PFSK-1 (cell line): ENCODE measurements around the gene KRT9.

Experiments
- FOXP2 ChIP-seq: optimal IDR thresholded peaks from 2 replicates; pipeline ENCODE3; 2011; ENCODE audit warnings: borderline replicate concordance, control low read depth, inconsistent platforms; ENCODE audit not compliant: insufficient read depth; ENCODE audit errors: extremely low read length, extremely low read depth
- POLR2AphosphoS5 ChIP-seq: IDR thresholded peaks from 2 replicates; pipeline ENCODE4 v1.6.1; 2012; ENCODE audit warnings: low read depth, mild to moderate bottlenecking, control low read depth, low read length, moderate library complexity
- SIN3A ChIP-seq: IDR thresholded peaks from 2 replicates; pipeline ENCODE4 v1.6.1; 2012; ENCODE audit warnings: mild to moderate bottlenecking, low read length, moderate library complexity, borderline replicate concordance; ENCODE audit not compliant: insufficient read depth
- TAF1 ChIP-seq: IDR thresholded peaks from 2 replicates; pipeline ENCODE4 v1.6.1; 2012; ENCODE audit warnings: low read length, control low read depth, borderline replicate concordance; ENCODE audit not compliant: insufficient read depth
- TF ChIP-seq, protein P1 (sequence below), 2 experiments: IDR thresholded peaks; 2 replicates each; pipeline versions ENCODE4 v1.6.1 to v1.8.0; 2011 to 2012; ENCODE audit warnings: low read depth in 2 of 2, low read length in 2 of 2, control low read depth in 1 of 2, inconsistent platforms in 1 of 2, mild to moderate bottlenecking in 1 of 2, moderate library complexity in 1 of 2; ENCODE audit not compliant: insufficient read depth in 1 of 2

DNA sequence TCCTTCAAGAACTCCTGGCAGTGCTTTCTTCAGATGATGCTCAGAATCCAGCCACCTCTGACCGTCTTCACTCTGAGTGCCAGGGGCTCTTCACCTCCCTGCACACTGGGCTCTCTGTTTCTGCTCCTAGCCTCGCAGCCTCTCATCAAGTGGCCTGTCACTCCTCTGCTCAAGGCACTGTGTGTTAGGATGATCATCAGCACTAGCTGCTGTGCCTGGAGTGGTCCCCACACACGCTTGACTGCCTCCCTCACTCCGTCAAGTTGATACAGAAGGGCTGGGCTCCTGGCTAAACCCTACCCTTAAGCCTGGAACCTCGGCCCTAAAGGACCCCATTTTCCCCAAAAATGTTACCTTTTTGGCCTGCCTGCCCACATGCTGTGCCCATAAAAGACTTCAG, 15.6 kb downstream of the KRT9 start:
- TF ChIP-seq SIN3A (no peak), POLR2AphosphoS5 (no peak), TAF1 (no peak), FOXP2 (no peak)
- TF ChIP-seq, protein P1, sequence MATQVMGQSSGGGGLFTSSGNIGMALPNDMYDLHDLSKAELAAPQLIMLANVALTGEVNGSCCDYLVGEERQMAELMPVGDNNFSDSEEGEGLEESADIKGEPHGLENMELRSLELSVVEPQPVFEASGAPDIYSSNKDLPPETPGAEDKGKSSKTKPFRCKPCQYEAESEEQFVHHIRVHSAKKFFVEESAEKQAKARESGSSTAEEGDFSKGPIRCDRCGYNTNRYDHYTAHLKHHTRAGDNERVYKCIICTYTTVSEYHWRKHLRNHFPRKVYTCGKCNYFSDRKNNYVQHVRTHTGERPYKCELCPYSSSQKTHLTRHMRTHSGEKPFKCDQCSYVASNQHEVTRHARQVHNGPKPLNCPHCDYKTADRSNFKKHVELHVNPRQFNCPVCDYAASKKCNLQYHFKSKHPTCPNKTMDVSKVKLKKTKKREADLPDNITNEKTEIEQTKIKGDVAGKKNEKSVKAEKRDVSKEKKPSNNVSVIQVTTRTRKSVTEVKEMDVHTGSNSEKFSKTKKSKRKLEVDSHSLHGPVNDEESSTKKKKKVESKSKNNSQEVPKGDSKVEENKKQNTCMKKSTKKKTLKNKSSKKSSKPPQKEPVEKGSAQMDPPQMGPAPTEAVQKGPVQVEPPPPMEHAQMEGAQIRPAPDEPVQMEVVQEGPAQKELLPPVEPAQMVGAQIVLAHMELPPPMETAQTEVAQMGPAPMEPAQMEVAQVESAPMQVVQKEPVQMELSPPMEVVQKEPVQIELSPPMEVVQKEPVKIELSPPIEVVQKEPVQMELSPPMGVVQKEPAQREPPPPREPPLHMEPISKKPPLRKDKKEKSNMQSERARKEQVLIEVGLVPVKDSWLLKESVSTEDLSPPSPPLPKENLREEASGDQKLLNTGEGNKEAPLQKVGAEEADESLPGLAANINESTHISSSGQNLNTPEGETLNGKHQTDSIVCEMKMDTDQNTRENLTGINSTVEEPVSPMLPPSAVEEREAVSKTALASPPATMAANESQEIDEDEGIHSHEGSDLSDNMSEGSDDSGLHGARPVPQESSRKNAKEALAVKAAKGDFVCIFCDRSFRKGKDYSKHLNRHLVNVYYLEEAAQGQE (IDR thresholded peaks at IDR 0.05; ENCODE audit: insufficient read depth in 1 of 2, low read depth in 2 of 2, low read length in 2 of 2), result no peak
